CD4-positive, CD25-positive, alpha-beta regulatory T cell (primary cell): ENCODE results near the gene FILIP1L. TPM values are rescaled to one million over a fixed set of nuclear protein-coding genes. Genes with fewer than 3 reads are reported as not detected.

Source experiments
- ATAC-seq, 2 donors: fragments of 150-1000 bp; cut with Tn5 transposase; one replicate each; pipeline ENCODE4 v1.10.0; 2021; ENCODE audit warnings: low read depth in 2 of 2, moderate number of reproducible peaks in 2 of 2, moderate library complexity in 1 of 2
- DNase-seq, 3 donors: peaks; one replicate each; pipeline versions ENCODE4 v3.0.0 to v3.0.0-alpha.2; 2012 to 2022; ENCODE audit warnings: mixed read lengths in 1 of 3
- H3K27ac ChIP-seq: one replicate; pipeline ENCODE4 v1.7.0; 2013; ENCODE audit warnings: mild to moderate bottlenecking, low read length; ENCODE audit not compliant: insufficient read depth, poor library complexity, severe bottlenecking
- H3K27me3 ChIP-seq: one replicate; pipeline ENCODE4 v1.7.0; 2013; ENCODE audit warnings: low read length; ENCODE audit not compliant: control insufficient read depth, insufficient read depth
- H3K36me3 ChIP-seq: one replicate; pipeline ENCODE4 v1.7.0; 2013; ENCODE audit warnings: mild to moderate bottlenecking, low read length, moderate library complexity; ENCODE audit not compliant: control insufficient read depth, insufficient read depth
- H3K4me1 ChIP-seq: 2 replicates; pipeline ENCODE4 v1.7.0; 2013; ENCODE audit warnings: mild to moderate bottlenecking, low read length; ENCODE audit not compliant: insufficient read depth, control insufficient read depth, poor library complexity, severe bottlenecking
- H3K4me3 ChIP-seq: one replicate; pipeline ENCODE4 v1.7.0; 2013; ENCODE audit warnings: low read depth, mild to moderate bottlenecking, low read length, moderate library complexity
- H3K9me3 ChIP-seq, 2 experiments: 1 replicate in 1 of 2; 2 replicates in 1 of 2; pipeline ENCODE4 v1.7.0; 2013; ENCODE audit warnings: low read length in 2 of 2, mild to moderate bottlenecking in 1 of 2, moderate library complexity in 1 of 2; ENCODE audit not compliant: control insufficient read depth in 2 of 2
- H3K27ac Mint-ChIP-seq, 3 donors: one replicate each; pipeline ENCODE4 v1.8.0; 2020 to 2022; ENCODE audit warnings: mild to moderate bottlenecking in 3 of 3, mixed read lengths in 3 of 3, moderate library complexity in 2 of 3
- H3K27me3 Mint-ChIP-seq: one replicate; pipeline ENCODE4 v1.8.0; 2022; ENCODE audit warnings: mild to moderate bottlenecking, mixed read lengths
- H3K36me3 Mint-ChIP-seq: one replicate; pipeline ENCODE4 v1.8.0; 2020; ENCODE audit warnings: mixed read lengths
- H3K4me1 Mint-ChIP-seq, 4 donors: one replicate each; pipeline ENCODE4 v1.8.0; 2020 to 2022; ENCODE audit warnings: mixed read lengths in 4 of 4, mild to moderate bottlenecking in 1 of 4
- H3K4me3 Mint-ChIP-seq, 4 donors: one replicate each; pipeline ENCODE4 v1.8.0; 2020 to 2022; ENCODE audit warnings: mild to moderate bottlenecking in 4 of 4, mixed read lengths in 4 of 4, moderate library complexity in 3 of 4
- H3K9me3 Mint-ChIP-seq, 7 donors: one replicate each; pipeline ENCODE4 v1.8.0; 2020 to 2022; ENCODE audit warnings: mixed read lengths in 7 of 7, mild to moderate bottlenecking in 3 of 7, moderate library complexity in 2 of 7
- polyA plus RNA-seq, 4 donors: library from polyadenylated mRNA; unstranded; fragments of 300-500 nt; fragmentation: Illumina TruSeq; gene quantifications; one replicate each; pipeline ENCODE4 v1.2.3, GENCODE V29; 2021
- total RNA-seq: library from RNA; stranded (reverse); gene quantifications from one replicate; pipeline ENCODE4 v1.2.3, GENCODE V29; 2022

FILIP1L gene
- total and polyA plus RNA-seq, 5 donors from 2014 or later = 0.37 to 1.0 (median 0.65) TPM; not detected in 2

DNA sequence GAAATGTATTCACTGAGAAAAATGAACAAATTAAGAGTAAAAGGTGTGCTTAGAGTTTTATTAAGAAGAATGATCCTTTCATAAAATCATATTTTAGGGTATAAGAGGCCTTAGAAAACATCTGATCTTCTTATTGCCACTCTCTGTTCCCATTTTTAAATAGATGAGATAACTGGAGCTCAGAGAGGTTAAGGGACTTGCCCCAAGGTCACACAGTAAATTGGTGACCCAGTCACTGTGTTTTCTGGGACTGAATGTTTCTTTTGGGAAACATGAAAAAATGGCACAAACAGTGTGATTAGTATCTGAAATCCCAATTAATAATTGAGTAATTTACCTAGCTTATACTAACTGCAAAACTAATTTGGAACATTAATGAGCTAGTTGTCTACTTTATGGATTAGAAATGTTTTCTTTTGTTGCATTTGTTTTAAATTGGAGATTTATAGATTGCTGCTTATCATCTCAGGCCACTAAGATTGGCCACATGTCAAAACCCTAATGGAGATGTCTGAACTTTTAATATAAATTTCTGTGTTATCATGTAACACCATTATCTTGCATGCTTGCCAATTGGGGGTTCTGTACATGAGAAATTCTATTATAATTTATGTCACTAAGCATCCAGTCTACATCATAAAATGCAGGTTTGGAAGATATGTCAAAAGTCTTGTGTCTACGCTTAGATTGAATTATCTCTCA lies 231.7 kb downstream of the FILIP1L start:
- Mint-ChIP-seq H3K9me3 (peaks cover 0 to 6% (median 0%) of the 10 kb centered on the region in 7 donors), H3K27ac (no peak overlapping the region), H3K4me3 (no peak overlapping the region)

DNA sequence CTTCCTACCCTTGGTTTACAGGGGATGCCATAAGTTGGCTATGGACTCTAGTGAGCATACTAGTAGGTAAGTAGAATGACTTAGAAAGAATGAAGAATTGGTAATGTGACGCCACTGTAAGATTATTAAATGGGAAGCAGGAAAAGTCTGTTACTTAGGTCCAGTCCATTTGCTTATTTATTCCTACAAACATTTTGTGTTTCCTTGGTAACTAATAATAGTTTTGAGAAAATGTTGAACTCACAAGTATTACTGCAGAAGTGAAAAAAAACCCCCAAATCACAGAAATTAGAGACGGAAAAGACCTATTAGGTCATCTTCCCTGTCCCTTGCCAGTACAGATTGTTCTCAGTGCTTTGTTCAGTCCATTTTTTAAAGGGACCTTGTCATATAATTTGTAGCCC lies 233.2 kb downstream of the FILIP1L start:
- Histone ChIP-seq H3K4me3 (no peak overlapping the region), H3K27ac (no peak overlapping the region), H3K9me3 (no peaks in the 10 kb centered on the region), H3K4me1 (peaks cover 14% of the 10 kb centered on the region), H3K27me3 (no peaks in the 10 kb centered on the region), H3K36me3 (no peaks in the 10 kb centered on the region)
- peak overlapping the region in 1 of 3 donors; percentile 33 for H3K27ac Mint-ChIP-seq
- H3K4me3 Mint-ChIP-seq = no peak overlapping the region
- no peaks in the 10 kb centered on the region for H3K36me3 Mint-ChIP-seq
- peaks cover 8 to 28% (median 26%) of the 10 kb centered on the region in 4 donors for H3K4me1 Mint-ChIP-seq
- H3K9me3 Mint-ChIP-seq = peaks cover 0 to 6% (median 0%) of the 10 kb centered on the region in 7 donors
- ATAC-seq (no peak), DNase-seq (no peak)
- H3K27me3 Mint-ChIP-seq = peaks cover 4% of the 10 kb centered on the region

More for the DNA sequence above, 231.7 kb downstream of the FILIP1L start:
- Histone ChIP-seq H3K9me3 (no peaks in the 10 kb centered on the region), H3K4me3 (no peak overlapping the region), H3K4me1 (peaks cover 12% of the 10 kb centered on the region), H3K27ac (no peak overlapping the region), H3K27me3 (no peaks in the 10 kb centered on the region), H3K36me3 (no peaks in the 10 kb centered on the region)
- no peaks in the 10 kb centered on the region for H3K36me3 Mint-ChIP-seq
- peaks cover 8 to 29% (median 24%) of the 10 kb centered on the region in 4 donors for H3K4me1 Mint-ChIP-seq
- DNase-seq = no peak
- ATAC-seq = no peak
- H3K27me3 Mint-ChIP-seq = no peaks in the 10 kb centered on the region

GRCh38 chr3:99879275-99879674 lies 235.0 kb downstream of the FILIP1L start:
- no peaks in the 10 kb centered on the region for H3K36me3 Mint-ChIP-seq
- peaks cover 9% of the 10 kb centered on the region for H3K27me3 ChIP-seq
- no peak for DNase-seq
- no peaks in the 10 kb centered on the region for H3K36me3 ChIP-seq
- H3K9me3 Mint-ChIP-seq = peaks cover 0 to 1% (median 0%) of the 10 kb centered on the region in 7 donors
- H3K4me3 ChIP-seq = no peak overlapping the region
- H3K4me3 Mint-ChIP-seq = no peak overlapping the region
- peaks cover 7 to 25% (median 18%) of the 10 kb centered on the region in 4 donors for H3K4me1 Mint-ChIP-seq
- no peak for ATAC-seq
- no peak overlapping the region for H3K27ac ChIP-seq
- H3K4me1 ChIP-seq = peaks cover 17% of the 10 kb centered on the region
- H3K27me3 Mint-ChIP-seq = peaks cover 9% of the 10 kb centered on the region
- H3K9me3 ChIP-seq = no peaks in the 10 kb centered on the region
- no peak overlapping the region for H3K27ac Mint-ChIP-seq

- Mint-ChIP-seq H3K4me1 (peaks cover 7 to 17% (median 8%) of the 10 kb centered on the region in 4 donors), H3K4me3 (peak overlapping the region in 1 of 4 donors; percentile 3), H3K36me3 (no peaks in the 10 kb centered on the region), H3K9me3 (peaks cover 0 to 1% (median 0%) of the 10 kb centered on the region in 7 donors), H3K27ac (peak overlapping the region in 2 of 3 donors; percentile 21), H3K27me3 (peaks cover 9% of the 10 kb centered on the region)
- Histone ChIP-seq H3K27me3 (peaks cover 12% of the 10 kb centered on the region), H3K27ac (no peak overlapping the region), H3K4me1 (peaks cover 13% of the 10 kb centered on the region), H3K36me3 (no peaks in the 10 kb centered on the region), H3K4me3 (no peak overlapping the region), H3K9me3 (no peaks in the 10 kb centered on the region)
- no peak for DNase-seq
- ATAC-seq = no peak
Measured at GRCh38 chr3:99878005-99878404, 236.3 kb downstream of the FILIP1L start.

GRCh38 chr3:99877031-99877579 lies 237.2 kb downstream of the FILIP1L start:
- no peaks in the 10 kb centered on the region for H3K9me3 ChIP-seq
- DNase-seq = no peak
- Mint-ChIP-seq H3K4me1 (peaks cover 7 to 20% (median 10%) of the 10 kb centered on the region in 4 donors), H3K9me3 (peaks cover 0 to 1% (median 0%) of the 10 kb centered on the region in 7 donors), H3K27me3 (peaks cover 9% of the 10 kb centered on the region), H3K36me3 (no peaks in the 10 kb centered on the region), H3K4me3 (peak overlapping the region in 1 of 4 donors; percentile 3), H3K27ac (no peak overlapping the region)
- no peak for ATAC-seq
- H3K4me3 ChIP-seq = no peak overlapping the region
- no peaks in the 10 kb centered on the region for H3K36me3 ChIP-seq
- H3K27me3 ChIP-seq = peaks cover 12% of the 10 kb centered on the region
- peaks cover 13% of the 10 kb centered on the region for H3K4me1 ChIP-seq
- no peak overlapping the region for H3K27ac ChIP-seq

- peak overlapping the region; percentile 79 for H3K4me3 ChIP-seq
- H3K27ac ChIP-seq = no peak overlapping the region
- no peaks in the 10 kb centered on the region for H3K36me3 Mint-ChIP-seq
Measured at GRCh38 chr3:99875929-99876841, 238.1 kb downstream of the FILIP1L start.

GRCh38 chr3:99875581-99875928 lies 238.7 kb downstream of the FILIP1L start:
- peaks cover 7 to 20% (median 11%) of the 10 kb centered on the region in 4 donors for H3K4me1 Mint-ChIP-seq
- H3K36me3 ChIP-seq = no peaks in the 10 kb centered on the region
- peak overlapping the region; percentile 78 to 89 (median 82) for H3K4me3 Mint-ChIP-seq
- no peaks in the 10 kb centered on the region for H3K36me3 Mint-ChIP-seq
- peaks cover 13% of the 10 kb centered on the region for H3K4me1 ChIP-seq
- H3K27me3 ChIP-seq = peaks cover 12% of the 10 kb centered on the region
- no peaks in the 10 kb centered on the region for H3K9me3 Mint-ChIP-seq
- H3K9me3 ChIP-seq = no peaks in the 10 kb centered on the region
- H3K27me3 Mint-ChIP-seq = peaks cover 9% of the 10 kb centered on the region
- no peak overlapping the region for H3K27ac ChIP-seq
- H3K27ac Mint-ChIP-seq = peak overlapping the region in 2 of 3 donors; percentile 57 to 59
- ATAC-seq (no peak), DNase-seq (peak in 1 of 3 donors; percentile 26)
- peak overlapping the region; percentile 79 for H3K4me3 ChIP-seq

More at GRCh38 chr3:99875929-99876841, 238.1 kb downstream of the FILIP1L start:
- Mint-ChIP-seq H3K4me1 (peaks cover 7 to 20% (median 11%) of the 10 kb centered on the region in 4 donors), H3K9me3 (no peaks in the 10 kb centered on the region), H3K27ac (peak overlapping the region in 2 of 3 donors; percentile 57 to 79), H3K4me3 (peak overlapping the region; percentile 78 to 89 (median 82)), H3K27me3 (peaks cover 9% of the 10 kb centered on the region)
- DNase-seq (peak; percentile 52 to 77 (median 65)), ATAC-seq (peak; percentile 93 to 94)
- H3K27me3 ChIP-seq = peaks cover 12% of the 10 kb centered on the region
- H3K4me1 ChIP-seq = peaks cover 13% of the 10 kb centered on the region
- no peaks in the 10 kb centered on the region for H3K36me3 ChIP-seq
- H3K9me3 ChIP-seq = no peaks in the 10 kb centered on the region
